HG03175 (cell line): ENCODE measurements around the gene RTP4.

Experiments
- ATAC-seq: cut with Tn5 transposase; IDR thresholded peaks from one replicate; pipeline ENCODE4 v1.9.1; 2021; ENCODE audit warnings: mild to moderate bottlenecking, moderate library complexity; ENCODE audit not compliant: unreplicated experiment

The RTP4 gene

DNA sequence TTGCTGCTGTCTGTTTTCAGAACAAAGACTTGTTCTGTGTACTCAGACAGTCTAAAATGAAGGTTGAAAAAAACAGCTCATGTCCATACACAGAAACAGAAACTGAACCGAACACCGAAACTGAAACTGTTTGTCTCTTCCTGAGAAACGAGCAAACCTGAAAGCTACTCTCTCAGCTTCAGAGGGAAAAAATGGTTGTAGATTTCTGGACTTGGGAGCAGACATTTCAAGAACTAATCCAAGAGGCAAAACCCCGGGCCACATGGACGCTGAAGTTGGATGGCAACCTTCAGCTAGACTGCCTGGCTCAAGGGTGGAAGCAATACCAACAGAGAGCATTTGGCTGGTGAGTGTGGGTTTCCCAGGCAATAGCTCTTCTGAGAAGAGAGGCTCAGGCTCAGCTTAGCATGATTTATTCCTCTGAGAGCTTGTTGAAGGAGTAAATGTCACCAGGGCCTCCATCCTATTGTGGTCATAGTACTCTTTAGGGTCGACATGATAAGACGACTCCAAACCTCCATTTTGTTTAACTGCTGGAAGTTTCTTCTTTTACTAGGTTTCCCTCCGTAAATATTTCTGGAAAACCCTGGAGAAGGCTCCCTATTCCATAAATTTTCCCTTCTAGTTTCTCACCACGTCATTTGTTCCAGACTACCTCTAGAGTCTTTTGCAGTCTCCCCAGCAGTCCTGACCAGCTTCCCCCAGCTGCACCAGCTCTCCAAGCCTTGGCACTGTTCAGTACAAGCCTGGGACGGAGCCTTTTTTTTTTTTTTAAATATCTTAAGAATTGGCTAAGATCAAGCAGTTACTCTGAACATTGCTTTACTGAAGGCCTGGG is at the start of gene RTP4:
Gene RTP4 (plus strand): TSS at position 135 of the 838 bp plus-strand sequence. CDS start 57 bp downstream, at position 192.
- ATAC-seq: peak; percentile 96

- no peak for ATAC-seq
These were observed 49.2 kb upstream of the RTP4 start for GRCh38 chr3:187318819-187319616.

DNA sequence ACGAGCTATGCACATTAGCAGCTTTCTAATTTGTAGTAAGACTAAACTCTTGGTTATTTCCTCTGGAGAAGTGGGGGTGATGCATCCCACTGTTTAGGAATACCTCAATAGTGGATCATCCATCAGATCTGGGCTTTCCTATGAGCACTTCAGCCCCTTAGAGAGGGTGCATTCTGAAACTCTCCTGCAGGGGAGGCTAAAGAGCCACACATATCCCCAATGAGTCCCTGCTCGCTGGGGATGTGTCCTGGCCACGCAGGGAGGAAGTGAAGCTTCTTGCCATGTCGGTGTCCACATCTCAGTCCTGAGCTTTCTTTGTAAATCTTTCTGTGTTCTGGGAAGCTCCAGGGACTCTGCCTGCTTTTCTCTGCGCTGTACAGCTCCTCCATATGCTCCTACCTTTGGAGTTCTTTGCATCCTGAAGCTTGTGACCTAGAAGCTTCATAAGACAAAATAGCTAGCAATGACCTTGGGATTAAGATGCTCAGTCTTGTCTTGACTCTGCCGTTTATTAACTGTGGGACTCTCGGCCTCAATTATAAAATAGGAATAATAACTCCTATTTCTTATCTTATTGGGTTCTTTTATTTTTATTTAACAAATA is 48.4 kb upstream of the RTP4 start:
- ATAC-seq: peak; percentile 74

GRCh38 chr3:187321766-187322165 is 46.4 kb upstream of the RTP4 start:
- ATAC-seq: no peak

DNA sequence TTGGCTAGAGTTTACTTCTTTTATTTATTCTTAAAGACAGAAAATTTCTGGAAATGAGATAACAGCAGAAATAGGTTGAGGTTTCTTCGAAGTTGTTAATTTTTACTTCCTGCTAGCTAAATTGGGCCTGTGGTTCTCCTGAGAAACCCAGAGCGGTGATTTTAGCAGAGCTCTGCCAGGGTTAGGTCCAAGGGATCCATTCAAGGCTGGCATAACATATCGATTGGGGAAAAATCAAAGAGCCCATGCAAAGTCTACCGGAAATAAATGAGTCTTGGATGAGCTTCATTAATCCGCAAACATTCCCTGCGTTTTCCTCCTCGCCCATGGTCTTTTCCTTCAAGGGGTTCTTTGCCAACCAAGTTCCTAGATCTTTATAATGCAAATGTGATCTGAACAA is 45.9 kb upstream of the RTP4 start:
- no peak for ATAC-seq

DNA sequence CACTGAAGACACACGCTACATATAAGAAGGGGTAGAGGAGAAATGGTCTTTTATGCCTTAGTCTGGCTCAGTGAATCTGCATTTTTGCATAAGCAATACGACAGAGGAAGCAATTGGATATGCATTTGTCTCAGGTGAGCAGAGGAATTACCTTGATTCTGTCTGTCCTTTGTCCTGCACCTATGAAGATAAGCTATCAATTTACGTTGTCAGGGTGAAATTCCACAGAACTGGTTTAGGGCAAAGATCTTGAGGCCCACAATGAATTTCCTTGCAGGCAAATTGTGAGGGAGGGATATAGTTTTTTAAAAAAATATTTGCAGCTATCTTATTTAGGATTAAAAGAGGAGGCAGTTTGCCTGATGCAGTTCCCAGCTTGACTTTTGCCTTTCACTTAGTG is 45.1 kb upstream of the RTP4 start:
- no peak for ATAC-seq

- ATAC-seq: no peak
These were observed 42.6 kb upstream of the RTP4 start for GRCh38 chr3:187325632-187326031.

GRCh38 chr3:187327845-187328244 is 40.3 kb upstream of the RTP4 start:
- ATAC-seq: no peak

DNA sequence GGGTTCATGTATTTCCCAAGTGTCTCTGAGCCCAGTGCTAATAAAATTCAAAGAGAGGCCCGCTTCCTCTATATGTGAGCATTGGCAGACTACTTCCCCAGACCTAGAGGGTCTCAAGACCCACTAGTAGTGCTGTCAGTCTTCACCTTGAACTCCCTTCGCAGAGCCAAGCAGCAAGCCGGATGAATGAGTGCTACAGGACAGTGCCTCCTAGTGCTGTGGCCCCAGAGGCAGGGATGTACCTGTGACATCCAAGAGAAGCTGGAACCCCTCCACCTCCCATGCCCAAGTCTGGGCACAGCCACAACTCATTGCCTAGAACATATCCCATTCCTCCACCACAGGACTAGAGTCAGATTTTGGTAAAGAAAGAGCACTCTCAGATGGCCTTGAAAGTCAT is 39.5 kb upstream of the RTP4 start:
- no peak for ATAC-seq

GRCh38 chr3:187334904-187335303 is 33.3 kb upstream of the RTP4 start:
- ATAC-seq: no peak

GRCh38 chr3:187336322-187336721 is 31.9 kb upstream of the RTP4 start:
- no peak for ATAC-seq

DNA sequence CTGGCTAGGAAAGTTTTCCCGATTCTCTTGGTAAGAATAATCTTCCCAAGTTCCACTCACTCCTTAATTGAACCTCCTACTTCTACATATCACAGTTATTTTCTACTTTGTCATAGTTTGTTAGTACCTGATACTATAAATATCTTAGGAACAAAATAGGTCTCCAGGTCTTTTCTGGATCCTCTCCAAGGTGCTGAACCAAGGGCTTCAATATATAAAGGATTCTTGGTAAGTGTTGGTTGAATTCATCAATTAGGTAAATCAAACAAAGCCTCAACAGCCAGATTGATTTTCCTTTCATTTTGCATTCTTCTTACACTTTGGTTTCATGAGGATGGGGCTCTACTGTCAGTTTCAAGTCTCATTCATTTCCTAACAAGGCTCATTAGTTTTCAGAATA is 27.6 kb upstream of the RTP4 start:
- no peak for ATAC-seq

- ATAC-seq: no peak
These were observed 25.9 kb upstream of the RTP4 start for GRCh38 chr3:187342255-187342654.

DNA sequence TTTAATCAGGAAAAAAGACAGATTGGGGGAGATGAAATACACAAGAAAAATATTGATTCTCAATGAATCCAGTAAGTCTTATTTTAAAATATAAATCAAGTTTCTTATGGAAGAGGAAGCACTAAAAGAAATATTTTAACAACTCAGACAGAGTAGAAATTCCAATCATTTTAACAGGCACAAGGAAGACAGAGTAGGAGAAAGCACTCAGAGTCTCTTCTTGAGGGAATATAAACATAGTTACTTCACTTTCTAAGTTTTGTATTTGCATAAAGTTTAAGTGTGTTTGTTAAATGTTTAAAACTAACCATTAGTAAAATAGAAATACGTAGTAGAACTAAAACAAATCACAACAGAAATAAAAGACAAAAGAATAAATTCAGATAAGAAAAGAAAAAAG is 24.5 kb upstream of the RTP4 start:
- no peak for ATAC-seq

DNA sequence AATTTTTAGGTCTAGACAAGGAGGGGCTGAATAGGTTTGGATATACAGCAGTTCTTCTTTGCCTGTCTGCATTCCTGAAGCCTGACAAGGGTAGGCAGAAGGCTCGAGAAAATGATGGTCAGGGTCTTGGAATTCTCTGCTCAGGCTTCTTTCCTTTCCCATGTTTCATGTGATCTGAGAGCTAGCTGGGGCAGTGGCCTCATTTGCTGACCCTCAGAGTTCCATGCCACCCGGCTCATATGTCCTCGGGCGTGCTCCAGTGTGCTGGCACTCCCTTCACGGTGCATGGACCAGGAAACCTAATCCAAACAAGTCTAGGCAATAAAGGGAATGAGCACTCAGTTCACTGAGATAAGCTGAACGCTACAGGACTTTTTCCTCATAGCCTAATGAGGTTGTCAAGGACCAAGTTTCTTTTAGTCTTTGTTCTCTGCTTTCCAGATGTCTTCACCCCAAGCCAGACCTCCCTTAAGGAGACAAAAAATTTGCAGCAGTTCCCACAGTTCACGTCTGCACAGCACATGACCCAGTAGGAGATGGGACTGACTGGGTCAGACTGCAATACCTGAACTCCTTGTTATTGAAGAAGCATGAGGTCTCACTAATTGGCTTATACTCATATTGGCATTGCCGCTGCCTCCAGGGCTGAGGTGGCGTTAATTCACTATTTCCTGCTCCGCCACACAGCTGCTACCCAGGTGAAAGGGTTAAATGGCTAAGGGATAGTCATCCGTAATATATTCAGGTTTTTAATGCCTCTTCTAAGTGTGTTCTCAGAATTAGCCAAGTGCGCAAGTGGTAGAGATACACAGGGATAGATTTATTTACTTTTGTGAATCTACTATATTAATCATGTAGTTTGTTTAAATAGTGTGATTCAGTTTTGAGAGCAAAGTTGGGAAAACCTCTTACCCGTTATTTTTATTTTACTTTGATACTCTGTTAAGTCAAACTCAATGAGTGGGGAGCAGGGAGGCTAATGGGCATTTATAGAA is 15.3 kb upstream of the RTP4 start:
- no peak for ATAC-seq

- ATAC-seq: no peak
These were observed 10.1 kb upstream of the RTP4 start for GRCh38 chr3:187358068-187358467.

DNA sequence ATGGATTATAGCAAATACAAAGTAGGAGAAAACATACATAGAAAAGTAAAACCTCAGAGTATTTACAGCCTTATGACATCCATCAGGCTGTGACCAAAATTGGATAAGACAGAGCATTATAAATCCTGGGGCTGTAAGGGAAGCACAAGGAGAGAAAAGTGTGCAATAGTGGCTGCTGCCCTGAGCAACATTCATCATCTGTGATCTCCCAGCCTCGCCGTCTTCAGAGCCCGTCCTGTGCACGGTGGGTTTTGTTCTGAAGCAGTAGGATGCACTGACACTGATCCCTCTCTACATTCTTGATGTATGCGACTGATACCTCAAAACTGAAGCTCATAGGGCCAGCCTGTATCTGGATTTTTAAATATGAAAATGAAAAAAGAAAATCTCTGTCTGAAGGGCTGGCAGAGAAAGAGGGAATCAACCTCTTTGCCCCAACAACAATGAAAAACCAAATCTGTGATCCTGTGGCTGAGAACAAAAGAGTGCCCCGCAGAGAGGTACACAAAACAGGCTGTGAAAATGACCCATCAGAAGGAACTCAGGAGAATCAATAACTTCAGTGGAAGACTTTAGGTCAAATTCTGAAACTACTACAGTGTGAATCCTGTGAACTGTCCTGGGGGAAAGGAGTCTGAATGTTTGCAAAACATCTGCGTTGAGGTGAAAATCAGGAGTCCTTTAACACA is 8.2 kb upstream of the RTP4 start:
- no peak for ATAC-seq

DNA sequence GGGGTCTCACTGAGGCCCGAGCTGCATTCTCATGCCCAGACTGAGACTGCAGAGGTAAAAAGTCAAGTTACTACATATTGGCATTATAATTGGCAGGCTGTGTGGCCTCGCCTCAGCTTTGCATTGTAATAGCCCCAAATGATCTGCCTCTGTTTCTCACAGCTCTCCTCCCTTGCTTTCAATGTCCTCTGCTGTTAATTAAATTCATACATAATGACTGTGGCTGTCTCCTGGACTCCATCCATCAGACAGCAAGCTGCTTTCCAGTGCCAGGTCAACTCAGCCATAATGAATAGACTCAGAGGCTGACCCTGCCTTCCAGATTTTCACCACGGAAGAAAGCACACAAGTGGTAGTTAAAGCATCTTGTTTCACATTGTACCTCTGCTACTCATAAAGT is 7.6 kb upstream of the RTP4 start:
- no peak for ATAC-seq

DNA sequence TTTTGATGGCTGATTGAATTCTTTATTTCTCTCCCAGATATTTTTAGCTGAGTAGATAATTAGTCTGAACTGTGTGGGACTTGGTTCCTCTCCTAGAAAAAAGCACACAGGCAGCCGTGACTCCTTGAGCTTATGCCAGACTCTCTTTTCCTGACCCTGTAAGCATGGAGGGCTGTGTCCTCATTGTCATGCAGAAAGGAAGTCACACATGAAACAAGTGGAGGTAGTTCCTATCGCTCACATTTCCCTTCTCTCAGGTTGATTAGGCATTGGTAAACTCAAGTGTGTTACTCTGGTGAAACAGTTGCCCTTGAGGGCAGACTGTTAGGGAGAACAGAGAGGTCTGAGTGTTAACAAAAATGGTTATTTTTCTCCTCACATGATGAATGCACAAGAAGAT is 6.3 kb upstream of the RTP4 start:
- peak; percentile 49 for ATAC-seq

- ATAC-seq: no peak
These were observed 553 bp upstream of the RTP4 start for GRCh38 chr3:187367561-187368103.
